Occipital lobe (tissue), 2 donors: ENCODE measurements around the gene CRYBG2. TPM values are rescaled to one million over a fixed set of nuclear protein-coding genes. Genes with fewer than 3 reads are reported as not detected.

Source experiments
- DNase-seq: peaks from one replicate; lab custom pipeline; 2025; lab: John Stamatoyannopoulos, UW
- total RNA-seq: library from RNA; depleted of rRNA; stranded (reverse); fragments of >200 nt; gene quantifications from one replicate; pipeline ENCODE4 v1.2.3, GENCODE V29; 2014

The CRYBG2 gene
- total RNA-seq, 1 donor from 2014 or later: 1.1 TPM

DNA sequence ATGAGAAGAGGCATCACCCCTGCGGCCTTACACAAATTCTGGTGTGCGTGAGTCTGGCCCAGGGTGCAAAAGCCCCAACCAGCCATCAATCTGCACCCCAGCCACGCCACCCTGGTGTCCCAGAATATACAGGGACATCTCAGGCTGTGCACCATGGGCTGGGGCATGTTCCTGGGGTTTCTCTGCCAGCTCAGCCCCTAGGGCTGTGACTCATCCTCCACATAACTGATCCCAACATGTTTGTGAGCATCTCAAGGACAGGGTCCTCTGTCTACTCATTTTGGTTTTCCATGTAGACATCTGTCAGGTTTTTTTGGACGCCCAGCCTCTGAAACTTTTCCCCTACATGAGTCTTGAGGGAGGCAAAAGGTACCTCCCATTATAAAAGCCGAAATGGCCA lies 18.1 kb upstream of the CRYBG2 start:
- no peak for DNase-seq

DNA sequence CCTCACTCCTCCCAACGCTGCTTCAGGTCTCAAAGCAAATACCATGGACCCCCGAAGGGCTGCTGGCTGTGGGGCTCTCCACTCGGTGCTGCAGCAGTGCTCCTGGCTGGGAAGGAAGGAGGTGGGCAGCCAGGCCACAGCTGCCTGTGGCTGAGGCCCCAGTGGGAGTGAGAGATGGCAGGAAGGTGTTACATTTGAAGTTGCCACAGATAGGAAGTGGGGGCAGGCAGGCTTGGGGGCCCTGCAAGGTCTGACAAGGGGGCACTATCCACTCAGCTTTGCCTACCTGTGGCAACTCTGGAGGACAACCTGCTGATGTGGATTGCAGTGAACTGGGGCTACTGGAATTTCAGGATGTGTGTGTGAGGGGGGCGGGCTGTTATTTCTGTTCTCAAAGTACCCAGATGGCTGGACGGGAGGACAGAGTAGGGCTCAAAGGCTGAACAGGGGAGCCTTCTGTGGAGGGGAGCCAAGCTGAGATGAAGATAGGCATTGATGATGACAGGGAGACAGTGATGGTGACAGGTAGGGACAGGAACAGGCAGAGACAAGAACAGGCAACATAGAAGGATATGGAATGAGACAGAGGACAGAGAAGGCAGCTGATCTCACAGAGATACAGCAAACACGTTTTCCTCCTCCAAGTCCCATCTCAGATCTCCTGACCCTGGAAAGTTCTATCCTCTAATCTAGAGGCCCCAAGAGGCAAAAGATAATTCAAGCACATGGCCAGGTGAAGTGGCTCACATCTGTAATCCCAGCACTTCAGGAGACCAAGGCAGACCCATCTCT lies 16.9 kb upstream of the CRYBG2 start:
- no peak for DNase-seq

DNA sequence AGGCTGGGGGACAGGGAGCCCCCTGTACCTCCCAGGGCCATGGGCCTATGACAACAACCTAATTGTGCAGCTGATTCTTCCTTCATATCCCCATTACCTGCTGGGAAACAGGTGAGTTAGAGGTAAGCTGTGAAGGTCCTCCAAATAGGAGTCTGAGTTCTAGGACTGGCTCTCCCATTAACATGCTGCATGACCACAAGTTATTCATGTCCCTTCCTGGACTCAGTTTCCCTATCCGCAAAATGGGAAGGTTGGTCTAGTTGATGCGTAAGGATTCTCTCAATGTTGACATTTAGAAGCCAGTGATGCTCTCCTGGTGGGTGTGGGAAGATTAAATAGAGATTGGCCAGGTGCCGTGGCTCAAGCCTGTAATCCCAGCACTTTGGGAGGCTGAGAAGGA lies 14.6 kb upstream of the CRYBG2 start:
- no peak for DNase-seq

DNA sequence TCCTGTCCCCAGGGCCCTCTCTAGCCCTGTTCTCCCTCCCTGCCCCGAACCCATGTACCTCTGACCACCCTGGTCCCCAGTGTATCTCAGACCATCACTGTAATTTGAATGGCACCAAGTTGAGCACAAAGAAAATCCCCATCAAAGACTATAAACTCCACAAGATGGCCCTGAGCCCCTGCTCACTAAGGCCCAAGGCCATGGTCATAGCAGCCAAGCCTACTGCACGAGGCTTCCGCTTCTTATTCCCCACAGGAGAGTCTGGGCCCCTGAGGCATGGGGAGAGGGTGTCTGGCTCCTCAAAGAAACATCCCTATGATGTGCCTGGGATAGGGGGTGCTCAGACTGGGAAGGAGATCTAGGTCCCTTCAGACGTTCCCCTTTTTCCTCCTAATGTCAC lies 14.1 kb upstream of the CRYBG2 start:
- DNase-seq: no peak

DNA sequence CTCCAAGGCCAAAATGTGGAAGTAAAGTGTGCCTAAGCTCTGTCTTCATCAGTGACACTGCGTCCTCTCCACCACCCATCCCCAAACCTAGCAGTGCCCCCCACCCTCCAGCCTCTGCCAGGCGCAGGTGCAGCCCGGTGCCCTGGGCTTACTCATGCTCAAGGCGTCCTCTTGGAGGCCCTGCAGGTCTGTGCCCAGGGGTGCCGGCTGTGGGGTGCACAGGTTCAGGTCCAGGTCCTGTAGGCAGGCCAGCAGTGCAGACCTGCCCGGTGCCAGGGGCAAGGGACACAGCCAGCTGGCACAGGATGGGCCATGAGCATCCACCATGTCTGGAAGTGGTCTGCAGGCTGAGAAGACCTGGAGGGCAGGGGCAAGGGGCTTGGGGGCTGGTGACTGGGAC lies 13.5 kb upstream of the CRYBG2 start:
- DNase-seq: no peak

DNA sequence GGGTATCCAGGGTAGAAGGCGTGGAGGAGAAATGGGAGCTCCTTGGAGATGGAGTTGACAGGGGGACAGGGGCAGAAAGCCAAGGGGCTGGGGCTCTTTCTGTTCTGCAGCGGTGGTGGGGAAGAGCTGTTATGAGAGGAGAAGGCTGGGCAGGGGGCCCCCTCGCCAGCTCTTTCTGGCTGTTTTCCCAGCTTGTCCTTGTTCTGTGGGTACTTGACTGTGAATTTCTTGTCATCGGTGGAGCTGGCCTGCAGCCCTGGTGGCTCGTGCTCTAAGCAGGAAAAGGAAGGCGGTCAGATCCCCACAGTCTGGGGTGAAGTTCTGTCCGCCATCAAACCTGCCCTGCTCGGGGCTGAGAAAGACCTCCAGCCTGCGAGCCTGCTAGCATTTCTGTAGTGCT lies 11.0 kb upstream of the CRYBG2 start:
- no peak for DNase-seq

DNA sequence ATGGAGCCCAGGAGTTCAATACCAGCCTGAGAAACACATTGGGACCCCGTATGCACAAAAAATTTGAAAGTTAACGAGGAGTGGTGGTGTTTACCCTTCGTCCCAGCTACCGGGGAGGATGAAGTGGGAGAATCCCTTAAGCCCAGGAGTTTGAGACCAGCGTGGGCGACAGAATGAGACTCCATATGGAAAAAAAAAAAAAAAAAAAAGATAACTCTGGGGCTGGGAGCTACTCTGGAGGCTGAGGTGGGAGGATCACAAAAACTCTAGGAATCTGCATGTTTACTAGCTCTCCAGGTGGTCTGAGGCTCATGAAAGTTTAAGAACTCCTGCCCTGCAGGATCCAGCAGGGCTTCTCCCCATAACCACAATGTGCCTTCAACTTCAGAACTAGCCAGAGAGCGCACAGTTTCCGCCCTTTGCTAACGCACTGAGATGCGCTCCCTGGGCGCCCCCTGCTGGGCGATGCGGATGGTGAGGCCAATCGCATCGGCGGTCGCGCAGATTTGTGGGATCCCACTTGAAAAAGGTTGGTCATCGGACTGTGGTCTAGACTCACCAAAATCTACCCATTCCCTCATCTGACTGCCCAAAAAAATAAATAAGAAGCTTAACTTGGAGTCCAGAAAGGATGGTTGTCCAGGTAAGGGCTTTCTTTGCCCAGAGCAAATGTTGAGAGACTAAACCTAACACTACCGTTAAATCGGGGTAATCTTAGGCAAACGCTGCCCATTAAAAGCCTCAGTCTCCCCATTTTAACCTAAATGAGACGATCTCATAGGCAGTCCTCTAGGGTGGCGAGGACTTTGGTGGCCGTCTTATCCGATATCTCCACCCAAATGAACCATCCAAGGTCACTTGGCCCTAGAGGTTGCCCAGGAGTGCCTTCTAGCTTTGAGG lies 9.9 kb upstream of the CRYBG2 start:
- DNase-seq: peak; percentile 13

DNA sequence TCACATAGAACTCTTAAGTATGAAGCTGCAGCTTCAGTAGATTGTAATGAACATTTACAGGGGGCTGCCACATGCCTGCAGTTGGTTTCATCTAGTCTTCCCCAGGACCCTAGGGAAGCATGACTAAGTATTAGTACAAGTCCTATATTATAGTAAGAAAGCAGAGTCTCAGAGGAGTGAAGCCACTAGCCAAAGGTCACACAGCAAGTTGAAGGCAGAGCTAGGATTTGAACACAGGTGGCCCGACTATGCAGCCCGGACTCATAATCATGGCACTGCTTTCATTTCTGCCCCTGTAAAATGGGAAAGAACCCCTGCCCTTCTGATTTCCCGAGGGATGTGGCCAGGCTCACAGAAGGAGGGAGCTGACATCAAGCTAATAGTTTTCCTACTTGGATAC lies 8.4 kb upstream of the CRYBG2 start:
- no peak for DNase-seq

DNA sequence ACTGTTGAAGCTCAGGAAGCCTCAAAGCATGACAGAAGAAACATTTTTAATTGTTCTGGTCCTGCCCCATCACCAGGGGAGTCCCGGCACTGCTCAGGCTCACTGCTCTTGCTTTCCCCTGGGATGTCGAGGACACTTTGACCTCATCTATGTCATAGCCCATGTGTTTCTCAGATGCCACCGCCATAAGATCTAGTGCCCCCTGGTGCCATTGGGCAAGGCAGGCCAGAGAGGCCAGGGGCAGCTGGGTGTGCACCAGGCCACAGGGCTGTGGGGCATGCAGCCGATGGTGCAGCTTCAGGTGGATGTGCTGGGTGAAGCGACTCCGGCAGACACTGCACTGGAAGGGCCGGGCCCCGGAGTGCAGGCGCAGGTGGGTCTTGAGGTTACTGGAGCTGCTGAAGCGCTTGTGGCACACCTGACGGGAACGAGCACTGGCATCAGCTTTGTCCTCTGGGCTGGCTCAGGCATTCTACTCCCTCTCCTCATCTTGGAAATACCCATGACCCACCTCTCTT lies 7.7 kb upstream of the CRYBG2 start:
- DNase-seq: no peak

DNA sequence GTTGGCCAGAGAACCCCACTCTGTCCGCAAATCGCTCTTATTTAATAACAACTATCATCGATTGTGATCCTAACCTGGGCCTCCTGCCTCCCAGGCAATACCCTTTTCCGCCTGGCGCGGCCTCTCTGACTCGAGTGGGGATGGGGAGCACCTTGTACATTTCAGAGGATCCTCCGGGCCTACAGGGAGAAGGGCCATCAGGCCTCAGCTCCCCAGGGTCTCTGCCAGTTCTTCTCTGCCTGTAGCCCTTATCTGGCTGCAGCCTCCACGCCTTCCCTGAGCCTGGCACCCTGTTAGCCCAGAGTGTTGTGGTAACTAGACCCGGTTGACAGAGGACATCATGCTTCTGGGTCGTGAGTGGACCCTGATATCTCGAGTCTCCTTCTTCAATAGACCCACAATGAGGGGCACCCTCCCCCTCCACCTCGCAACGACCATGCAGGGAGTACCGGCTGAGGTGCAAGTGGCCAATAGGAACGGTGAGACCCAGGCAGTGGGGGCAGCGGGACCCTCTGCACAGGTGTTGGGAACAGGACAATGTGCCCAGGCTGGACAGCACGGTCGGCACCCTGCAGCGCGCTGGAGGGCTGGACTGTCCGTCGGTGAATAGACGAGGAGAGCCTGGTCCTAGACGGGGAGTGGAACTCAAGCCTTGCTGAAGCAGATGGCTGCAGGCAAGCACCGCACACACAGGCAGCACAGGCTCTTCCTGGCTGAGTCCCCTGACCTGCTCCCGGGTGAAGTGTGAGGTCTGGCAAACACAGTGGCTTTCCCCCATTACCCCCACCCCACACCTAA lies 7.1 kb upstream of the CRYBG2 start:
- no peak for DNase-seq

DNA sequence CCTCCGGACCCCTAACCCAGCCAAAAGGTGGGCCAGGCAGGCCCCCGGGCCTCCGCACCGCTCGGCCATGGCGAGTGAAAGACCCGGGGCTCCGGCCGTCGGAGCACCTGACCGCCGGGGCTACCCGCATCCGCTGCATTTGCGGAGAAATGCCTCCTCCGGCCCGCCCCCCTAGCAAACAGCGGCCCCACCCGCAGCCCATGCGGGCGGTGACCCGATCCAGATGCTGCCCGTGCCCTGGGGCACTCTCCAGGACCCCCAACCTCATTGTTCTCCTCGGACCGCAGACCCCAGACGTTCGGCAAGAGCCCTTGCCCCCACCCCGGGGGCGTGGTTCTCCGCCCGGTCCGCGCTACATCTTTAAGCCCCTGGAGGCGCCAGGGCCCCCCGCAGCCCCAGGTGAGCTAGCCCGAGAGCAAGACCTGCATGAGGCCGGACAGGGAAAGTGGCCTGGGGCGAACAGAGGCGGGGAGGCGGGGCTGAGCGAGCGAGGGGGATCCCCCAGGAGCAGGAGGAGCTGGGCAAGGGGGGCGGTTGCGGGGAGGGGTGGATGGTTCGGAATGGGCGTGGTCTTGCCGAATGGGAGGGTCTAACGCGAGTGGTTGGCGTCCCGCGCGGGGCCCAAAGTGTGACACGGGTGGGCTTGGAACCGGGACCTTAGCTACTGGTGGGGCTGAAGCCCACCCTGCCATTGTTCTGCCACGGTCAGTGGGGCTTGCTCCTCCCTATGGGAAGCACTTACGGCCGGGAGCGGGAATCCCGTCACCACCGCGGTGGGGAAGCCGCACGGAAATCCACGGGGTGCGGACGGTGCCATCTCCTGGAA lies 6.3 kb upstream of the CRYBG2 start:
- DNase-seq: no peak

DNA sequence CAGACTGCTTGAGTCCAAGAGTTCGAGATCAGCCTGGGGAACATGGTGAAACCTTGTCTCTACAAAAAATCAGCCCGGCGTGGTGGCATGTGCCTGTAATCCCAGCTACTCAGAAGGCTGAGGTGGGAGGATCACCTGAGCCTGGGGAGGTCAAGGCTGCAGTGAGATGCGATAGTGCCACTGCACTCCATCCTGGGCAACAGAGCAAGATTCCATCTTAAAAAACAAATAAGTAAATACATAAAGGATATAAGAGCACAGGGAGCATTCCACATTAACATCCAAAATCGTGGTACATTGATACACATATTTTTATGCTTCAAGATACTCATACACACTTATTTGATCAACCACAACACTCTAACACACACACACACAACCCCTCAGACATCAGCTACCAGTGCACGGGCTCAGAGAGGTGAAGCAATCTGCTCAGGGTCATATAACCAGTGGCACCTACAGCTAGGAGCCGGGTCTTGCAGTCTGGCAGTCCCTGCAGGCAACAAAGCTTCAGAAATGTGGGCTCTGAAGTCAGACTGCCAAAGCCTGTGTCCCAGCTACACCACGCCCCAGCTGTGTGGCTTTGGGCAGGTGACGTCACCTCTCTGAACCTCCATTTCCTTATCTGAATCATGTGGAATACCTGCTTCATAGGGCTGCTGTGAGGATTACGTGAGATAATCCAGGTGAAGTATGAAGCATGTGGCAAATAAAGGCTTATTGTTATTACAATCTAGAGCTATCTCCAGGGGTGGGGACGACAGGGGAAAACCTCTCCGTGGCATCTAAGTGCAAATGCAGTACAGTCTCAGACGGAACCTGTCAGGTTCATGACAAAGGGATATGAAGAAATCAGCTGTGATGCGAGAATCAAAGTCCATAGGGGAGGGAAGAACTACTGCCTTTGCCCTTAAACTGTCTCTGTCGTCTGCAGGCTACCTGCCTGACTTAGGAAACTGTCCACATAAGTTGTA lies 4.8 kb upstream of the CRYBG2 start:
- no peak for DNase-seq

DNA sequence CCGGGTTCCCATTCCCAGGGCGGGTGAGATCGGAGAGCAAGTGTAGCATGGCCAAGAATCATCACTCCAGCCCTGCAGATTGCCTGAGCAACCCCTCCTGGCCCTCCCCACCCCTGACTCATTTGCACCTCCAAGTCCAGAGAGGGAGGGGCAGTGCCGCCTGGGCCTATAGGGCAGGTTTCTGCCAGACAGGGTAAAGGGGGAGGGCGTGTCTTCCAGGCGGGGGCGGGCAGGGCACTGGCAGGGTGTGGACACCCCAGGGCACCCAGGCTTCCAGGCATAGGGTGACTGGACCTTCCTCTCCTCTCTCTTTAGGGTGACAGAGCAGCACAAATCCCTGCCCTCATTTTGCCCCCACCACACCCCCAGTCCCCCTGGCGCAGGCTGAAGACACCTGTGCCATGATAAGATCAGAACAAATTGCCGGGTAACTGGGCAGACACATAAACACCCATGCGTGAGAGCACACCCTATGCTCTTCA lies 3.2 kb upstream of the CRYBG2 start:
- no peak for DNase-seq

DNA sequence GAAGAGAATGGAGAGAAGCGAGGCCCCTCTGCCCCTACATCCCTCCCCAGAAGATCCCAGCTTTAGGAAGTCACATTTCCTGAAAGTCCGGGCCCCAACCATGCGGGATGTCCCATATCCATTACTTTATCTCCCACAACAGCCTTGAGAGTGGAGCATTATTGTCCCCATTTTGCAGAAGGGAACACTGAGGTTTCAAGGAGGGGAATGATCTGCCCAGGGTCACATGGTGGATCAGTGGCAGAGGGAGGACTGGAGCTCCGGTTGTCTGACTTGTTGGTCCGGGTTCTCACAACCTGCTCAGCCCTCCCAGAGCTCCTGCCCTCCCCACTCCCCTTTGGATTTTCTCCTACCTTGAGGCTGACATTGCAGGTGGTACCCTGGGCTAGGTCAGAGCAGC lies 2.2 kb upstream of the CRYBG2 start:
- DNase-seq: no peak

DNA sequence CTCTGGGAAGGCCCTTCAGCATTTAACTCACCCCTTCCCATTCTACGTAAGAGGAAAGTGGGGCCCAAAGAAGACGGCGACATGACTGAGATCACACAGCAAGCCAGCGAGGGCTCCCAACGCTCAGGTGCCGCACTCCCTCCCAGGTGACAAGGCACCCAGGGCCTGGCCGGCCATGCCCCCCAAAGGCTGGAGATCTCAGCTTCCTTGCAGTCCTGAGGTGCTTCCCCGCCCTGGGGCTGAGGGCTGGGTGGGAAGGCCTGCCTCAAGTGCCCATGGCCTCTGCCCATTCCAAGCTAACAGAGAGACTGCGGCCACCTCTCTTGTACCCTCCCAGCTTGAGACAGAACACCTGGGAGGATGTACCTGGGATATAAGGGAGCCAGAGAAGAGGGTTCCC lies 1.0 kb upstream of the CRYBG2 start:
- DNase-seq: no peak

DNA sequence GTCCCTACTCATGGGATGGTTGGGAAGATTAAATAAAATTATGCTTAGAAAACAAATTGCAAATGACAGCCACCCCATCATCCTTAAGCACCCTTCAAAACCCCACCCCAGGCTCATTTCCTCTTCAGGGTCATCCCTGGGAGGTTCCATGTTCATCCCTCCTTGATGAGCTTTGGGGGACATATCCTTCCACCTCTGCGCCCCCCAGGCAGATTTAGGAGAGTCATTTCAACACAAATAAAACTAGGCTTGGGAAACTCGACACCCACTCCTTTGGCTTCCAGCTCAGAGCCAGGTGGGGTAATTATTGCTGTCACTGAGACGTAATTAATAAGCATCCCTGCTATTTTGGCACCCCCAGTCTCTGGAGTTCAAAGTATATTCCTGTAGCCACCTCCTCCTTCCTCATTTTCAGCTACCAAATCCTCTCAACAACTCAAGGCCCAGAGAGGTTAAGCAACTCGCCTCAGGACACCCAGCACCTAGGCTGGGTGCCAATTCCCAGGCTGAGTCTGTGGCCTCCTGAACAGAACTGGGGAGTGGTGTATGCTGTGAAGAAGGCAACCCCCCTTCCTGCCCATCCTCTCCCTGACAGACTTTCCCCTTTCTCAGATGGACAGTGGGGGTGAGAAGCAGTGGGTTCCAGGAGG lies 595 bp downstream of the CRYBG2 start:
- no peak for DNase-seq

DNA sequence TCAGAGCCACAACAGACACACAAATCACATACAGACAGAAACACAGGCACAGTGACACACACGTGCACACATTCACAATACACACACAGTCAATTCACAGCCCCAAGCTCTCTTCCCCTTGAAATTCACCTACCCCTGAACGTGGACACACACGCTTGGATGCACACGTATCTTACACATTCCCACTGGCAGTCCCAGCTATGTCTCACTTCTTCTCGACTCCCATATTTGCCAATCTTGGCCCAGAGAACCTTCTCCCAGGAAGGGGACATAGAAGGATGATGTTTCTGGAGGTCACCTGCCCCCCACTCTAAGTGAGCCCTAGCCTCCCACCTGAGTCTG lies 1.6 kb downstream of the CRYBG2 start:
- no peak for DNase-seq

DNA sequence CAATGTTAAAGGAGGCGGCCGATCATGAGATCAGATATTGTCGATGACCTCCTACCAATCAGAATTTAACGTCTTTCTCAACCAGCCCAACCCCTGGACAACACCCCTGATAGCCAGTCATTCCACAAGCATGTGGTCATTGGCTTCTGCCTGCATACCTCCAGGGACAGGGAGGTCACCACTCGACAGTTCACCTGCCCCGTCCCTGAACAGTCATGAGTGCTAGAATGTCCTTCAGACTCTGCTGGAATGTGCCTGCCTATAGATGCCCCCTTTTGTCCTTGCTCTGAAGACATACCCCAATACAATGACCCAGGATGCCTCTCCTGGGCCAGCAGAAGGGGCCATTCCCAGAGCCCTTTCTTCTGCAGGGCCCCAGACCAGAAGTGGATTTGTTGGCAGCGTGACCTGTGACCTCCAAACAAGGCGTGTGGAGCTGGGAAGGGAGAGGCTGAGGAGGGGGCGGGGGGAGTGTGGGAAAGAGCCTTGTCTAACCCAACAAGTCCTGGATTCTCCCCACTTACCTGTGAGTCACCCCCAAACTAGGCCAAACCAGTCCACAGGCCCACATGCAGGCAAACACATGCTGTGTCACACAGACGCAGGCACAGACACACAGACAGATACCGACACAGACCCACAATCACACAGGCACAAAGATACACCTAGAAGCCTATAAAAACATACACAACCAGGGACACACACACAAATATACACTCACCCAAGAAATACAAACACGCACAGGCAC lies 2.2 kb downstream of the CRYBG2 start:
- DNase-seq: no peak
